ENCODE results near the gene C1QTNF12. TPM values are rescaled to one million over a fixed set of nuclear protein-coding genes. Genes with fewer than 3 reads are reported as not detected.

C1QTNF12 gene
- total RNA-seq, 2 experiments from 2014 or later, result 2.6 to 4.9 TPM

DNA sequence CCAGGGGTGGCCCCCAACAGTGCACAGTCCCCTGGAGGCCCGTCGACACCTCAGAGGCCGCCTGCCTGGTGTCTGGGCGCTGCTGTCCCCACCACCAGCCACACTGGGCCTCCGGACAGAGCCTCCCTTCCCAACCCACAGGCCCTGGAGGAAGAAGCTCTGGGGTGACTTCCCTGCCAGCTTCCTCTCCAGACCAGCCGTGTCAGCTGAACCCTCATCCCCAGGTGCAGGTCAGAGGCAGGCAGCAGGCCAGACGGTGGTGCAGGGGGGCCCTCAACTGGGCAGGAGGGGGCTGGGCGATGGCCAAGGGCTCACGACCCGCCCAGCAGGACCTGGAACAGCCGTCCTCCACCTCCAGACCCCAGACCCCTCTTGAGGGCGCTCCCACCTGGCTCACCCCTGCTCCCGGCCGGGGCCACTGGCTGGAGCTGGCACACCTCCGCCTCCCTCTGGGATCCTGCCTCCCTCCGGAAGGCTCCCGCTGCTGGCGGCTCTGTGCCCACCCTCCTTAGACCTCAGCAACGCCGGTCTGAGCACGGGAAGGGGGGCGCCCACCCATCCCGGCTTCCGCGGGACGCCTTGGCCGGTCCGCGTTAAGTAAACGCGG is 40.6 kb downstream of the C1QTNF12 start:
- H3K4me3 Mint-ChIP-seq, result peak overlapping the region; percentile 79
- no peaks in the 10 kb centered on the region for H3K9me3 Mint-ChIP-seq
- POLR2A ChIA-PET, result interaction anchor here (0.5 to 3.7 kb wide), 8 partner anchors 10 to 173 kb away, joined by 3 to 18 read pairs (median 3); partner anchors contain the start of gene TNFRSF4
- ATAC-seq, result no peak
- no peak for TF ChIP-seq CTCF (IDR thresholded peaks at IDR 0.05)
- CTCF ChIA-PET, result interaction anchor here (1.4 to 3.7 kb wide), 2 partner anchors 45 to 84 kb away, joined by 3 to 20 read pairs; no protein-coding TSS in a partner anchor
- peaks cover 10% of the 10 kb centered on the region for H3K36me3 Mint-ChIP-seq (ENCODE audit: low read depth)
- peaks cover 29% of the 10 kb centered on the region for H3K4me1 Mint-ChIP-seq (ENCODE audit: low read depth)
- peak overlapping the region; percentile 57 for H3K27ac Mint-ChIP-seq
- peak; percentile 21 for DNase-seq
- no peaks in the 10 kb centered on the region for H3K27me3 Mint-ChIP-seq
- intact Hi-C loops (cut with micrococcal nuclease), result loop anchor here (10.0 kb wide), 1 partner anchor 61 kb away; no protein-coding TSS in a partner anchor

GRCh38 chr1:1204998-1205768 is 41.3 kb downstream of the C1QTNF12 start:
- ChIA-PET CTCF (interaction anchor here (1.4 to 3.7 kb wide), 2 partner anchors 45 to 83 kb away, joined by 3 to 20 read pairs; no protein-coding TSS in a partner anchor), POLR2A (interaction anchor here (0.7 to 3.7 kb wide), 9 partner anchors 8 to 172 kb away, joined by 3 to 18 read pairs (median 3); partner anchors contain the start of gene TNFRSF4)
- H3K9me3 Mint-ChIP-seq, result no peaks in the 10 kb centered on the region
- ATAC-seq (no peak), DNase-seq (peak; percentile 37)
- H3K27me3 Mint-ChIP-seq, result no peaks in the 10 kb centered on the region
- peak overlapping the region; percentile 57 for H3K27ac Mint-ChIP-seq
- H3K4me1 Mint-ChIP-seq (ENCODE audit: low read depth), result peaks cover 30% of the 10 kb centered on the region
- intact Hi-C loops (cut with micrococcal nuclease), result loop anchor here (10.0 kb wide), 1 partner anchor 60 kb away; no protein-coding TSS in a partner anchor
- peaks cover 6% of the 10 kb centered on the region for H3K36me3 Mint-ChIP-seq (ENCODE audit: low read depth)
- peak overlapping the region; percentile 79 for H3K4me3 Mint-ChIP-seq
- TF ChIP-seq CTCF (IDR thresholded peaks at IDR 0.05), result no peak

DNA sequence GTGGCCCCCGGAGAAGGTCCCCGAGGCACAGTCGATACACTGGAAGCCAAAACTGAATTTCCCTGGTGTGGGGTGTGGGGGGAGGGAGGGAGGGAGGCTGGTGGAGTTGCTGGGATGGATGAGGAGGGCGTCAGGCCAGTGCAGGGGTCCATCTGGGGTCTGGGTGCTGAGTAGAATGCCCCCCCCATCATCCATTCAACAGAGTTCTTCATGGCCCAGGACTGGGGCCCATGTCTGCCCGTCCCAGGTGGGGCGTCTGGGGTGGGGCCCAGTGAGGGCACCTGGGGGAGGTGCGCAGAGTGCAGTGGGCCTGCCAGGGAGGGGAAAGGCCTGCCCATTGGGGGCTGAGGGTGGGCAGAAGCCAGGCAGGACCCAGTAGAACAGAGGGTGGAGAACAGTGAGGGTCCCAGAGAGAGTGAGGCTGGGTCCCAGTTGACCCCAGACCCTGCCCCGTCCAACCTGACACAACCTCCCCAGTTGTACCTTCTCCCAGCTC is 42.0 kb downstream of the C1QTNF12 start:
- intact Hi-C loops (cut with micrococcal nuclease), result loop anchor here (10.0 kb wide), 1 partner anchor 60 kb away; no protein-coding TSS in a partner anchor
- no peak for TF ChIP-seq CTCF (IDR thresholded peaks at IDR 0.05)
- peak overlapping the region; percentile 79 for H3K4me3 Mint-ChIP-seq
- ChIA-PET POLR2A (interaction anchor here (0.7 to 3.7 kb wide), 5 partner anchors 8 to 171 kb away, joined by 3 to 18 read pairs (median 3); partner anchors contain the start of gene TNFRSF4), CTCF (no interaction called here)
- H3K4me1 Mint-ChIP-seq (ENCODE audit: low read depth), result peaks cover 29% of the 10 kb centered on the region
- no peak overlapping the region for H3K27ac Mint-ChIP-seq
- no peaks in the 10 kb centered on the region for H3K9me3 Mint-ChIP-seq
- H3K36me3 Mint-ChIP-seq (ENCODE audit: low read depth), result peaks cover 4% of the 10 kb centered on the region
- ATAC-seq (no peak), DNase-seq (no peak)
- H3K27me3 Mint-ChIP-seq, result no peaks in the 10 kb centered on the region

DNA sequence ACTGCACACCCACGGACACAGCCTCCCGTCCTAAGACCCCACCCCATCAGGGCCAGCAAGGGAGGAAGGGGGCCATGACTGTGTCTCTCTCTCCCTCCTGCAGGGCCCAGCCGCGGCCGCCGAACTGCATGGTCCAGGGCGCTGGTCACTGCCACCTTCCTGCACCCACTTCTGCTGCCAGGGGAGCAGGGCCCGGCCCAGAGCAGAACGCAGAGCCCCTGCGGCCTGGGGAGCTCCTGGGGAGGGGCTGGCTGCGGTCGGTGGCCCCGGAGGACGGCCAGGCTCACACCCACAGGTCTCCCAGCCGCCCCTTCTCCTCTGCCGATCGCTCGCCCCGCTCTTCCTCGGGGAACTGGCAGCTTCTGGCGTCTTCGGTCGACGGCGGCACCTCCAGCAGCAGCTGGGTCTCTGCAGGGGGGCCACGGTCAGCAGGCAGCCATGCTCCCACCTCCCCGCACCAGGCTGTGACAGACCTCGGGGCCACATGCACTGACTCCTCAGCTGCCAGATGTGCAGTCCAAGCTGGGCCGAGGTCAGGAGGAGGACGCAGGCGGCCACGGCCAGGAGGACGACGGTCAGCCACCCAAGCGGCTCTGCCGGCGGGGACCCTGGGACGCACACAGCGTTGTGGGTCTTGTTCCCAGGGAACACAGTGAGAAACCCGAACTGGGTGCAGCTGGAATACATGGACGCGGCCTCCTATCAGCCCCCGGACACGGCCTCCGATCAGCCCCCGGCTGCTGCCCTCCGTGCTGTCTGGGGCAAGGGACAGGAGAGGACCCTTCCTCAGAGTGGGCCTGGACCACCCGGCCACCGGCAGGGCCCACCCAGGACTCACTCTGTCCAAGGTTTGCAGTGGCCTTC is 42.7 kb downstream of the C1QTNF12 start:
- no peak for DNase-seq
- CTCF ChIA-PET, result no interaction called here
- ATAC-seq, result no peak
- Mint-ChIP-seq H3K9me3 (no peaks in the 10 kb centered on the region), H3K4me1 (ENCODE audit: low read depth) (peaks cover 25% of the 10 kb centered on the region), H3K27ac (no peak overlapping the region), H3K36me3 (ENCODE audit: low read depth) (peaks cover 2% of the 10 kb centered on the region), H3K4me3 (peak overlapping the region; percentile 79), H3K27me3 (no peaks in the 10 kb centered on the region)
- no peak for TF ChIP-seq CTCF (IDR thresholded peaks at IDR 0.05)
- POLR2A ChIA-PET, result interaction anchor here (2.1 kb wide), 1 partner anchor 8 kb away, joined by 6 read pairs; no protein-coding TSS in a partner anchor
- intact Hi-C loops (cut with micrococcal nuclease), result loop anchor here (10.0 kb wide), 1 partner anchor 59 kb away; no protein-coding TSS in a partner anchor

Measured in activated CD8-positive, alpha-beta T cell treated with anti-CD3 and anti-CD28 coated beads for 36 hours (primary cell).